IMR-90 (cell line): Measurements from ENCODE around the gene DENND6B. TPM values are rescaled to one million over a fixed set of nuclear protein-coding genes. Genes with fewer than 3 reads are reported as not detected.

Experiments
- ATAC-seq: fragments of 200-7000 bp; cut with Tn5 transposase; 2 replicates; pipeline ENCODE4 v1.9.1; 2020; ENCODE audit warnings: low read depth, mild to moderate bottlenecking, moderate library complexity
- BruUV-seq: library from RNA; stranded (reverse); fragments of 400-500 nt; replicated peaks from 2 replicates; lab custom pipeline; 2021; lab: Mats Ljungman, UMichigan
- CTCF ChIA-PET: fragments of 300-600 bp; formaldehyde crosslinking; extraction: SDS; loops from one replicate; lab custom pipeline; 2021; ENCODE audit warnings: antibody characterized with exemption; lab: Yijun Ruan, JAX
- POLR2A ChIA-PET: fragments of 300-600 bp; sonication (Branson Sonifier 250); formaldehyde crosslinking; loops from one replicate; lab custom pipeline; 2022; ENCODE audit warnings: antibody characterized with exemption; ENCODE audit not compliant: unreplicated experiment; lab: Charles Lee
- DNase-seq: peaks from one replicate; pipeline ENCODE4 v3.0.0; 2013
- H2AFZ ChIP-seq: replicated peaks from 2 replicates; pipeline ENCODE3; 2013; ENCODE audit warnings: low read length, mild to moderate bottlenecking; ENCODE audit not compliant: poor library complexity
- H2AK5ac ChIP-seq: 2 replicates; pipeline ENCODE4 v1.6.1; 2013; ENCODE audit warnings: low read depth, low read length, inconsistent platforms
- H2AK9ac ChIP-seq: replicated peaks from 2 replicates; pipeline ENCODE3; 2013; ENCODE audit warnings: mild to moderate bottlenecking, low read depth, low read length, moderate library complexity; ENCODE audit not compliant: poor library complexity
- H2BK120ac ChIP-seq: 2 replicates; pipeline ENCODE4 v1.6.1; 2013; ENCODE audit warnings: low read depth, low read length, inconsistent platforms
- H2BK15ac ChIP-seq: 3 replicates; pipeline ENCODE4 v1.6.1; 2013; ENCODE audit warnings: low read depth, low read length, inconsistent platforms
- H2BK20ac ChIP-seq: 2 replicates; pipeline ENCODE4 v1.6.1; 2013; ENCODE audit warnings: low read depth, mild to moderate bottlenecking, inconsistent platforms, low read length, moderate library complexity
- H2BK5ac ChIP-seq: 2 replicates; pipeline ENCODE4 v1.6.1; 2013; ENCODE audit warnings: mild to moderate bottlenecking, low read depth, low read length, inconsistent platforms; ENCODE audit not compliant: poor library complexity, severe bottlenecking
- H3K14ac ChIP-seq: replicated peaks from 2 replicates; pipeline ENCODE4 v1.6.1; 2013; ENCODE audit warnings: low read depth, low read length, inconsistent platforms
- H3K18ac ChIP-seq: 2 replicates; pipeline ENCODE4 v1.6.1; 2013; ENCODE audit warnings: low read depth, low read length, control low read depth
- H3K23ac ChIP-seq: 2 replicates; pipeline ENCODE4 v1.6.1; 2013; ENCODE audit warnings: low read depth, low read length, inconsistent platforms
- H3K27ac ChIP-seq: 2 replicates; pipeline ENCODE4 v1.5.1; 2013; ENCODE audit warnings: mild to moderate bottlenecking, control low read depth, low read length; ENCODE audit not compliant: insufficient read depth
- H3K27me3 ChIP-seq: 2 replicates; pipeline ENCODE4 v1.6.1; 2013; ENCODE audit warnings: low read length; ENCODE audit not compliant: control insufficient read depth, insufficient read depth
- H3K36me3 ChIP-seq: 2 replicates; pipeline ENCODE4 v1.6.1; 2013; ENCODE audit warnings: low read length, mixed read lengths; ENCODE audit not compliant: control insufficient read depth, insufficient read depth
- H3K4ac ChIP-seq: 2 replicates; pipeline ENCODE4 v1.6.1; 2013; ENCODE audit warnings: low read depth, low read length, inconsistent platforms
- H3K4me1 ChIP-seq: 2 replicates; pipeline ENCODE4 v1.6.1; 2013; ENCODE audit warnings: low read length, mixed read lengths; ENCODE audit not compliant: control insufficient read depth, insufficient read depth
- H3K4me2 ChIP-seq: 2 replicates; pipeline ENCODE4 v1.6.1; 2013; ENCODE audit warnings: low read depth, mild to moderate bottlenecking, control low read depth, low read length, moderate library complexity
- H3K4me3 ChIP-seq: 2 replicates; pipeline ENCODE4 v1.5.1; 2013; ENCODE audit warnings: low read depth, mild to moderate bottlenecking, control low read depth, low read length, moderate library complexity; ENCODE audit not compliant: insufficient read depth
- H3K56ac ChIP-seq: 2 replicates; pipeline ENCODE4 v1.6.1; 2013; ENCODE audit warnings: low read length, inconsistent platforms; ENCODE audit not compliant: insufficient read depth; ENCODE audit errors: extremely low read depth
- H3K79me1 ChIP-seq, 2 experiments: 2 replicates each; pipeline ENCODE4 v1.6.1; 2013; ENCODE audit warnings: low read length in 2 of 2, inconsistent platforms in 1 of 2, low read depth in 1 of 2
- H3K9ac ChIP-seq: 2 replicates; pipeline ENCODE4 v1.6.1; 2013; ENCODE audit warnings: low read depth, low read length, control low read depth
- H3K9me1 ChIP-seq: 2 replicates; pipeline ENCODE4 v1.6.1; 2013; ENCODE audit warnings: low read length, inconsistent platforms; ENCODE audit not compliant: insufficient read depth
- H3K9me3 ChIP-seq: 2 replicates; pipeline ENCODE4 v1.6.1; 2013; ENCODE audit warnings: low read length; ENCODE audit not compliant: control insufficient read depth, insufficient read depth
- H4K20me1 ChIP-seq: 2 replicates; pipeline ENCODE4 v1.6.1; 2013; ENCODE audit warnings: low read length, inconsistent platforms; ENCODE audit not compliant: insufficient read depth
- H4K5ac ChIP-seq: 2 replicates; pipeline ENCODE4 v1.6.1; 2013; ENCODE audit warnings: mild to moderate bottlenecking, low read depth, low read length, control low read depth
- H4K8ac ChIP-seq, 2 experiments: 2 replicates each; pipeline ENCODE4 v1.6.1; 2013; ENCODE audit warnings: low read depth in 2 of 2, low read length in 2 of 2, control low read depth in 1 of 2, inconsistent platforms in 1 of 2
- H4K91ac ChIP-seq: 2 replicates; pipeline ENCODE4 v1.6.1; 2013; ENCODE audit warnings: low read depth, low read length, inconsistent platforms; ENCODE audit not compliant: insufficient read depth
- BHLHE40 ChIP-seq: fragments of 150-350 bp; IDR thresholded peaks from 2 replicates; pipeline ENCODE4 v1.6.1; 2016; ENCODE audit warnings: mild to moderate bottlenecking, low read depth, low read length
- CEBPB ChIP-seq: IDR thresholded peaks from 2 replicates; pipeline ENCODE4 v1.6.1; 2012; ENCODE audit warnings: low read depth, low read length, improper control_type of control experiment
- CHD1 ChIP-seq: IDR thresholded peaks from 2 replicates; pipeline ENCODE4 v1.6.1; 2012; ENCODE audit warnings: low read depth, low read length, improper control_type of control experiment
- FOS ChIP-seq: fragments of 150-350 bp; IDR thresholded peaks from 2 replicates; pipeline ENCODE4 v1.6.1; 2016; ENCODE audit warnings: low read depth, low read length
- MAFK ChIP-seq: IDR thresholded peaks from 2 replicates; pipeline ENCODE4 v1.6.1; 2012; ENCODE audit warnings: low read depth, low read length, improper control_type of control experiment
- MXI1 ChIP-seq: IDR thresholded peaks from 2 replicates; pipeline ENCODE4 v1.6.1; 2012; ENCODE audit warnings: low read depth, mild to moderate bottlenecking, low read length, moderate library complexity, borderline replicate concordance
- NFE2L2 ChIP-seq: fragments of 150-350 bp; IDR thresholded peaks from 2 replicates; pipeline ENCODE4 v1.6.1; 2016; ENCODE audit warnings: low read depth, mild to moderate bottlenecking, low read length
- RCOR1 ChIP-seq: IDR thresholded peaks from 2 replicates; pipeline ENCODE4 v1.6.1; 2012; ENCODE audit warnings: mild to moderate bottlenecking, low read length, improper control_type of control experiment; ENCODE audit not compliant: insufficient replicate concordance
- RFX5 ChIP-seq: IDR thresholded peaks from 2 replicates; pipeline ENCODE4 v1.8.0; 2012; ENCODE audit warnings: low read depth, mild to moderate bottlenecking, low read length, moderate library complexity
- WGBS, 2 experiments: methylation state at CpG; one replicate each; pipeline versions ENCODE4 v1.1.5 to v1.1.7; 2013; ENCODE audit warnings: missing lambda C conversion rate in 2 of 2; ENCODE audit not compliant: insufficient read length in 1 of 2; ENCODE audit errors: extremely low coverage in 2 of 2; 5-methylcytosine and 5-hydroxymethylcytosine counted together
- dilution Hi-C: fragments of 300-500 bp; cut with HindIII; formaldehyde crosslinking; loops from one replicate; pipeline ENCODE4 v1.14.3; 2018; ENCODE audit warnings: low sequenced_read_pairs; ENCODE audit not compliant: unreplicated experiment
- in situ Hi-C: fragments of 300-500 bp; cut with MboI; formaldehyde crosslinking; loops from 3 replicates; pipeline ENCODE4 v1.14.3; 2019; ENCODE audit warnings: low sequenced_read_pairs, inconsistent platforms, mixed read lengths
- intact Hi-C: fragments of 100-400 bp; cut with micrococcal nuclease; formaldehyde crosslinking; loops from 2 replicates; pipeline ENCODE4 v1.10.0; 2022
- polyA plus RNA-seq, 3 experiments: library from polyadenylated mRNA; depleted of rRNA; stranded (reverse); fragments of >200 nt; gene quantifications; 2 replicates each; pipeline ENCODE4 v1.2.3, GENCODE V29; 2012; ENCODE audit warnings: low replicate concordance in 1 of 3
- total RNA-seq: library from RNA; depleted of rRNA; stranded (reverse); fragments of >200 nt; gene quantifications from 2 replicates; pipeline ENCODE4 v1.2.3, GENCODE V29; 2012
- TF ChIP-seq, protein P1 (sequence below): conservative IDR thresholded peaks from 2 replicates; pipeline ENCODE4 v1.5.1; 2012; ENCODE audit warnings: mild to moderate bottlenecking, low read depth, low read length, improper control_type of control experiment
- TF ChIP-seq, protein P2 (sequence below): fragments of 150-350 bp; IDR thresholded peaks from 2 replicates; pipeline ENCODE4 v1.6.1; 2017; ENCODE audit warnings: mild to moderate bottlenecking, antibody characterized with exemption, low read length, low read depth

The DENND6B gene
- total and polyA plus RNA-seq, 2 of the 4 experiments (the other 2 are of a cell fraction) = 0.36 to 4.9 TPM

DNA sequence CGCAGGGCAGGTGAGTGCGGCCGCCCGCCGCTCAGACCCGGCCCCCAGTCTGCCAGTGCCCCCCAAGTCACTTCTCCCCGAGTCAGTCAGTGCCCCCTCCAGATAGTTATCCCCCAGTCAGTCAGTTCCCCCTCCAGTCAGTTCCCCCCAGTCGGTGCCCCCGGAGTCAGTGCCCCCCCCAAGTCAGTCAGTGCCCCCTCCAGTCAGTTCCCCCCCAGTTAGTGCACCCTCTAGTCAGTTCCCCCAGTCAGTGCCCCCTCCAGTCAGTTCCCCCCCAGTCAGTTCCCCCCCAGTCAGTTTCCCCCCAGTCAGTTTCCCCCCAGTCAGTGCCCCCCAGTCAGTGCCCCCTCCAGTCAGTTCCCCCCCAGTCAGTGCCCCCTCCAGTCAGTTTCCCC is 16.7 kb upstream of the DENND6B start:
- Histone ChIP-seq H3K4ac (peak overlapping the region; percentile 65), H3K56ac (peak overlapping the region; percentile 51; the same call in 1 of the 2 replicates), H4K8ac (peak overlapping the region in 1 of 2 experiments; percentile 84; a peak in 1 of 4 replicates), H2BK5ac (peak overlapping the region; percentile 72), H2AK9ac (peak overlapping the region; percentile 95), H4K5ac (peak overlapping the region; percentile 25; the same call in 1 of the 2 replicates), H3K4me3 (peak overlapping the region; percentile 57), H2BK15ac (no peak overlapping the region), H3K18ac (no peak overlapping the region; the same call in 1 of the 2 replicates), H3K9me1 (peaks cover 34% of the 10 kb centered on the region), H4K20me1 (peaks cover 30% of the 10 kb centered on the region), H2BK120ac (no peak overlapping the region), H2AFZ (peak overlapping the region; percentile 91), H2AK5ac (0 out of 2 replicates have a peak overlapping the region, but pooled peaks have one; percentile 28), H3K27me3 (no peaks in the 10 kb centered on the region), H3K9ac (peak overlapping the region; percentile 92), H3K23ac (peak overlapping the region; percentile 85; the same call in 1 of the 2 replicates), H3K4me1 (peaks cover 5% of the 10 kb centered on the region; the same call in 1 of the 2 replicates), H3K4me2 (peak overlapping the region; percentile 63), H2BK20ac (no peak overlapping the region), H3K79me1 (peaks cover 11 to 47% of the 10 kb centered on the region in 2 experiments), H3K36me3 (peaks cover 7% of the 10 kb centered on the region), H3K14ac (peak overlapping the region; percentile 89), H3K9me3 (no peaks in the 10 kb centered on the region), H4K91ac (peak overlapping the region; percentile 26; the same call in 1 of the 2 replicates), H3K27ac (peak overlapping the region; percentile 74)
- CTCF ChIA-PET = no interaction called here
- ATAC-seq = no peak
- POLR2A ChIA-PET = no interaction called here
- dilution Hi-C loops (no loop called here), intact Hi-C loops (no loop called here), in situ Hi-C loops (no loop called here)
- no peak for DNase-seq
- 0% methylated on average over 1 of the region's 9 CpGs; no CpG with 5 or more reads in 1 of the 2 experiments for WGBS, 2 experiments
- no peak for TF ChIP-seq MAFK
- no peak for TF ChIP-seq MXI1
- no peak for TF ChIP-seq BHLHE40
- TF ChIP-seq CEBPB = no peak
- TF ChIP-seq, protein P1, sequence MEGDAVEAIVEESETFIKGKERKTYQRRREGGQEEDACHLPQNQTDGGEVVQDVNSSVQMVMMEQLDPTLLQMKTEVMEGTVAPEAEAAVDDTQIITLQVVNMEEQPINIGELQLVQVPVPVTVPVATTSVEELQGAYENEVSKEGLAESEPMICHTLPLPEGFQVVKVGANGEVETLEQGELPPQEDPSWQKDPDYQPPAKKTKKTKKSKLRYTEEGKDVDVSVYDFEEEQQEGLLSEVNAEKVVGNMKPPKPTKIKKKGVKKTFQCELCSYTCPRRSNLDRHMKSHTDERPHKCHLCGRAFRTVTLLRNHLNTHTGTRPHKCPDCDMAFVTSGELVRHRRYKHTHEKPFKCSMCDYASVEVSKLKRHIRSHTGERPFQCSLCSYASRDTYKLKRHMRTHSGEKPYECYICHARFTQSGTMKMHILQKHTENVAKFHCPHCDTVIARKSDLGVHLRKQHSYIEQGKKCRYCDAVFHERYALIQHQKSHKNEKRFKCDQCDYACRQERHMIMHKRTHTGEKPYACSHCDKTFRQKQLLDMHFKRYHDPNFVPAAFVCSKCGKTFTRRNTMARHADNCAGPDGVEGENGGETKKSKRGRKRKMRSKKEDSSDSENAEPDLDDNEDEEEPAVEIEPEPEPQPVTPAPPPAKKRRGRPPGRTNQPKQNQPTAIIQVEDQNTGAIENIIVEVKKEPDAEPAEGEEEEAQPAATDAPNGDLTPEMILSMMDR = no peak
- TF ChIP-seq FOS = no peak
- no peak for TF ChIP-seq RCOR1
- no peak for TF ChIP-seq CHD1
- TF ChIP-seq, protein P2, sequence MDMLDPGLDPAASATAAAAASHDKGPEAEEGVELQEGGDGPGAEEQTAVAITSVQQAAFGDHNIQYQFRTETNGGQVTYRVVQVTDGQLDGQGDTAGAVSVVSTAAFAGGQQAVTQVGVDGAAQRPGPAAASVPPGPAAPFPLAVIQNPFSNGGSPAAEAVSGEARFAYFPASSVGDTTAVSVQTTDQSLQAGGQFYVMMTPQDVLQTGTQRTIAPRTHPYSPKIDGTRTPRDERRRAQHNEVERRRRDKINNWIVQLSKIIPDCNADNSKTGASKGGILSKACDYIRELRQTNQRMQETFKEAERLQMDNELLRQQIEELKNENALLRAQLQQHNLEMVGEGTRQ = no peak
- no peak for TF ChIP-seq NFE2L2
- TF ChIP-seq RFX5 = no peak
- BruUV-seq = no TSS peak
